ENCODE data around the gene KRT79.
"Not testable (repeated sequence)": the region's sequence is repeated elsewhere in the genome, so short reads cannot be mapped to it uniquely, and the experiment has no call there.

KRT79 gene

GRCh38 chr12:52796839-52797528, 37.1 kb downstream of the KRT79 start:
- Histone ChIP-seq H3K27ac (ENCODE audit: low read length) (no peak overlapping the region), H3K9me3 (ENCODE audit: control insufficient read depth, low read depth, low read length) (no peaks in the 10 kb centered on the region), H3K4me3 (ENCODE audit: low read length) (no peak overlapping the region), H3K36me3 (ENCODE audit: control insufficient read depth, low read depth, low read length) (no peaks in the 10 kb centered on the region), H3K9ac (ENCODE audit: low read length) (no peak overlapping the region), H3K4me1 (ENCODE audit: control insufficient read depth, low read depth, low read length) (peaks cover 5% of the 10 kb centered on the region), H3K27me3 (ENCODE audit: control insufficient read depth, insufficient read depth, low read length) (no peaks in the 10 kb centered on the region)

DNA sequence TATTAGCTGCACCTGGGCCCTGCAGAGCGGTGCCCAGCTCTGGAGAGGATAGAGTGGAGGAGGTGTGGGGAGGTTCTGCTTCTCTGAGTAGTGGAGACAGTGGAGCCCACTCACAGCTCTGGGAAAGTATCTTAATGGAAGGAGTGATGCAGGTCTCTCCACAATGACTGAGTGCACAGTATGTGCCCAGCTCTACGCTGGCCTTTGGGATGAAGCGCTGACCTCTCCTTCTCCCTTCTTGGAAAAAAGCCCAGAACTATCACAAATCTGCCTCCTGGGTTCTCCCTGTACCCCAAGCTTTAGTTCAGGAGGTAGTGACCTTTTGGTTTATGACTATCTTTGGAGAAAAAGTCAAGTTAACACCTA, 37.7 kb downstream of the KRT79 start:
- Histone ChIP-seq H3K27ac (ENCODE audit: low read length) (no peak overlapping the region), H3K9me3 (ENCODE audit: control insufficient read depth, low read depth, low read length) (no peaks in the 10 kb centered on the region), H3K9ac (ENCODE audit: low read length) (no peak overlapping the region), H3K36me3 (ENCODE audit: control insufficient read depth, low read depth, low read length) (no peaks in the 10 kb centered on the region), H3K27me3 (ENCODE audit: control insufficient read depth, insufficient read depth, low read length) (no peaks in the 10 kb centered on the region), H3K4me3 (ENCODE audit: low read length) (no peak overlapping the region), H3K4me1 (ENCODE audit: control insufficient read depth, low read depth, low read length) (peaks cover 5% of the 10 kb centered on the region)

- no peaks in the 10 kb centered on the region for H3K27me3 ChIP-seq (ENCODE audit: control insufficient read depth, insufficient read depth, low read length)
- H3K9me3 ChIP-seq (ENCODE audit: control insufficient read depth, low read depth, low read length): no peaks in the 10 kb centered on the region
- H3K4me3 ChIP-seq (ENCODE audit: low read length): no peak within 1 kb of the TSS
- no peak within 1 kb of the TSS for H3K9ac ChIP-seq (ENCODE audit: low read length)
- no peak within 1 kb of the TSS for H3K27ac ChIP-seq (ENCODE audit: low read length)
- no peaks in the 10 kb centered on the region for H3K36me3 ChIP-seq (ENCODE audit: control insufficient read depth, low read depth, low read length)
- peaks cover 5% of the 10 kb centered on the region for H3K4me1 ChIP-seq (ENCODE audit: control insufficient read depth, low read depth, low read length)
Measured at GRCh38 chr12:52795694-52796428, 38.2 kb downstream of the KRT79 start, which contains the start of gene KRT3. KRT3 (minus strand) TSS chr12:52796117; CDS start chr12:52796042, 75 bp downstream.

DNA sequence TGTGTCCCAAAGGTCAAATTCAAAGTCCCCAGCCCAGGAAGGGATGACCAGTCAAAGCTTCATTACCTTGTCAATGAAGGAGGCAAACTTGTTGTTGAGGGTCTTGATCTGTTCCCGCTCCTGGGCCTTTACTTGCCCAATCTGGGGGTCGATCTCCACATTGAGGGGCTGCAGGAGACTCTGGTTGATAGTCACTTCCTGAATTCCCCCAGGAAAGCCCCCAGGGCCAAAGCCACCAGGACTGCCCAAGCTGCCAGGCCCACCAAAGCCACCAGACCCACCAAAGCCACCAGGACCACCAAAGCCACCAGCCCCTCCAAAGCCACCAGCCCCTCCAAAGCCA, 38.8 kb downstream of the KRT79 start:
- not testable (repeated sequence) for H3K36me3 ChIP-seq (ENCODE audit: control insufficient read depth, low read depth, low read length); H3K27me3 ChIP-seq (ENCODE audit: control insufficient read depth, insufficient read depth, low read length); H3K4me3 ChIP-seq (ENCODE audit: low read length); H3K9me3 ChIP-seq (ENCODE audit: control insufficient read depth, low read depth, low read length); H3K9ac ChIP-seq (ENCODE audit: low read length); H3K27ac ChIP-seq (ENCODE audit: low read length); H3K4me1 ChIP-seq (ENCODE audit: control insufficient read depth, low read depth, low read length)

GRCh38 chr12:52794479-52795331, 39.4 kb downstream of the KRT79 start:
- no peak overlapping the region for H3K27ac ChIP-seq (ENCODE audit: low read length)

DNA sequence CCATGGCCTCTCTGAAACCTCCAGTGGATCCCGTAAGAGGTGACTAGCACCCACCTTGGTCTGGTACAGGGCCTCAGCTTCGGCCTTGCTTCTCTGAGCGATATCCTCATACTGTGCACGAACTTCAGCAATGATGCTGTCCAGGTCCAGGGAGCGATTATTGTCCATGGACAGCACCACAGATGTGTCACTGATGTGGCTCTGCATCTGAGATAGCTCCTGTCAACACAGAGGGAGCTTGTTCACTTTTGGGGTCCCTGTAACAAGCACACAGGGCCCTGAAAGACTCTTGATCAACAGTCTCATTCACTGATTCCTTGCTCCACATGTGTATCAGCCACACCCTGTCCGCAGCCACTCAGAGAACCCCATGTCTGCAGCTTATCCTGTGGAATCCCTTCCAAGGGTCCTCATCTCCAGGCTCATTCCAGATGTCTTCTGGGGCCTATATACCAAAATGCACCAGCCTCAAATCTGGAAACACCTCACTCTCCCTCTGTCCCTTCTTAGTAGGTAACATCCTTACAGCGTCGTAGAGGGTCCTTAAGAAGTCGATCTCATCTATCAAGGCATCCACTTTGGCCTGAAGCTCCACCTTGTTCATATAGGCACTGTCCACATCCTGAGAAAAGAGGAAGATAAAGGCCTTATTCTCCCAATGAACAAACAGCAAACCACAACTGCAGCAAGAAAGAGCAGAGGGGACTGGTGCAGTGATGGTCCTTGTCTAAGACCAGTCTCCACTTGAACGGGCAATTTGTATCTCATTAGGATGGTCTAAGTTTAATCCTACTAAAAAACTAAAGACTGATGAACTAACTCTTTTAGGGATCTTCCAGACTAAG, 41.7 kb downstream of the KRT79 start:
- H3K9me3 ChIP-seq (ENCODE audit: control insufficient read depth, low read depth, low read length): no peaks in the 10 kb centered on the region
- H3K27ac ChIP-seq (ENCODE audit: low read length): no peak overlapping the region
- H3K27me3 ChIP-seq (ENCODE audit: control insufficient read depth, insufficient read depth, low read length): no peaks in the 10 kb centered on the region
- no peak overlapping the region for H3K9ac ChIP-seq (ENCODE audit: low read length)
- no peaks in the 10 kb centered on the region for H3K4me1 ChIP-seq (ENCODE audit: control insufficient read depth, low read depth, low read length)
- no peak overlapping the region for H3K4me3 ChIP-seq (ENCODE audit: low read length)
- H3K36me3 ChIP-seq (ENCODE audit: control insufficient read depth, low read depth, low read length): no peaks in the 10 kb centered on the region

More at GRCh38 chr12:52794479-52795331, 39.4 kb downstream of the KRT79 start:
- Histone ChIP-seq H3K36me3 (ENCODE audit: control insufficient read depth, low read depth, low read length) (no peaks in the 10 kb centered on the region), H3K4me1 (ENCODE audit: control insufficient read depth, low read depth, low read length) (no peaks in the 10 kb centered on the region), H3K27me3 (ENCODE audit: control insufficient read depth, insufficient read depth, low read length) (no peaks in the 10 kb centered on the region), H3K4me3 (ENCODE audit: low read length) (no peak overlapping the region), H3K9me3 (ENCODE audit: control insufficient read depth, low read depth, low read length) (no peaks in the 10 kb centered on the region), H3K9ac (ENCODE audit: low read length) (no peak overlapping the region)

DNA sequence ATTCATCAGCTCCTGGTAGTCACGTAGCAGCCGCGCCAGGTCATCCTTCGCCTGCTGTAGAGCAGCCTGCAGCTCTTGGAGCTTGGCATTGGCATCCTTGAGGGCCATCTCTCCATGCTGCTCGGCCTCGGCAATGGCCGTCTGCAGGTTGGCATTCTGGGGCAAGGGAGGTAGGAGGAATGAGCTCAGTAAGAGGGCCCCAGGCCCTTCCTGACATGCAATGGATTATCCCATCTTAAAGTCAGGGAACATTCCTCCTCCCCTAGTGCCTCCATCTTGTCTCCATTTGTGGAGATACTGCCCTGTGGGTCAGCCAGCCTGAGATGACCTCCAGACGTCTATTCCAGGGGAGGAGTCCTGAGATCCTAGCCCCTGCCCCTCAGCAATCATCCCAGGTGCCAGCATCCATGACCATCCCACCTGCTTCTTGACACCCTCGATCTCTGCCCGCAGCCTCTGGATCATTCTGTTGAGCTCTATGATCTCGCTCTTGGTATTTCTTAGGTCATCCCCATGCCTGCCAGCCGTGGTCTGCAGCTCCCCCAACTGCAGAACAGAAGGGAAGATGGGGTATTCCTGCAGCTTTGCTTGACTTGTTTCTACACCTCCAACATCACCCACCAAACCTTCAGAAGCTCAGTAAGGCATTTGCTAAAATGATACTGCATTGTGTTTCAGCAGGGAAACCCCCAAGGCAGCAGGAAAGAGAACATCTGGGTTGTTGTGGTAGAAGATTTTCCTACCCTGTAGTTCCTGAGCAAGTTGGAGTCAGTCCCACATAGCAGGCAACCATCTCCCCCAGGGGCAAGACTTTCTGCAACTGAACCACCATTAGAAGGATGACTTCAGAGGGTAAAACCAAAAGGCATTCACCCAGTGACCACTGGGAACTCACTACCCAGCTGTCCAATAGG, 42.6 kb downstream of the KRT79 start:
- no peaks in the 10 kb centered on the region for H3K4me1 ChIP-seq (ENCODE audit: control insufficient read depth, low read depth, low read length)
- no peak overlapping the region for H3K9ac ChIP-seq (ENCODE audit: low read length)
- H3K36me3 ChIP-seq (ENCODE audit: control insufficient read depth, low read depth, low read length): no peaks in the 10 kb centered on the region
- no peak overlapping the region for H3K4me3 ChIP-seq (ENCODE audit: low read length)
- H3K27ac ChIP-seq (ENCODE audit: low read length): no peak overlapping the region
- H3K27me3 ChIP-seq (ENCODE audit: control insufficient read depth, insufficient read depth, low read length): no peaks in the 10 kb centered on the region
- no peaks in the 10 kb centered on the region for H3K9me3 ChIP-seq (ENCODE audit: control insufficient read depth, low read depth, low read length)

DNA sequence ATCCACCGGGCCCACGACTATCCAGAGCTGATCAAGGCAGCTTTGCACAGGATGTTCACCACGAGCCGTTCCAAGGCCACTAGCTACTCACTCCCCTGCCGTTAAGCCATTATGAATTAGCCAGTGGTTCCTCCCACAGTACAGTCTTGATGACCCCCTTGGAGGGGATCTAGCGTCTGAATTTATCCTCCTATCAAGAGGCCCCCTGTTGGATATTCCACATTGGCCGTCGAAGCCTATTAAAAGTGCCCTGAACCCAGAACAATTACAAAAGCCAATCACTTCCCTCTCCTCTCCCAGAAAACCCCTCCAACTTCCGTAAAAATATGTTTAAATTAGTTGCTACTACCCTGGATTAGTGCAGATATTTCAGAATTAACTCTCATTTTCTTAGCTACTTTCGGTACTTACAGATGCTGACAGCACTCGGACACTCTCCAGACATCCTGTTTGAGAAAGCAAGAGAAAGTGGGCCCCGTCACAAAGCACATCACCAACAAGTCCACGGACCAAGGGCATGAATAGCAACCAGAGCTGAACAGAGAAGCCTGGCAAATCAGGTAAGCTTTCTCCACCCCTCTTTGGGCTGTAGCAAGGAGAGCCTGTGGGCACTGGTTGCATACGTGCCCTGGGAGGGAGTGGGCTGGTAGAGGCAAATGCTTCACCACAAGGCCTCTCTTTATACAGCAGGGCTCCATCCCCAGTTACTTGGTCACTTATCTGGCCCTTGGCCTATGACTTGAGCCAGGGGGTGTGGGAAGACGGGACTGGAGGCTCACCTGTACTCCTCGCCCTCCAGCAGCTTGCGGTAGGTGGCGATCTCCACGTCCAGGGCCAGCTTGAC, 43.5 kb downstream of the KRT79 start:
- H3K27me3 ChIP-seq (ENCODE audit: control insufficient read depth, insufficient read depth, low read length): no peaks in the 10 kb centered on the region
- H3K9ac ChIP-seq (ENCODE audit: low read length): no peak overlapping the region
- no peak overlapping the region for H3K27ac ChIP-seq (ENCODE audit: low read length)
- H3K36me3 ChIP-seq (ENCODE audit: control insufficient read depth, low read depth, low read length): no peaks in the 10 kb centered on the region
- H3K4me3 ChIP-seq (ENCODE audit: low read length): no peak overlapping the region
- no peaks in the 10 kb centered on the region for H3K4me1 ChIP-seq (ENCODE audit: control insufficient read depth, low read depth, low read length)
- no peaks in the 10 kb centered on the region for H3K9me3 ChIP-seq (ENCODE audit: control insufficient read depth, low read depth, low read length)

DNA sequence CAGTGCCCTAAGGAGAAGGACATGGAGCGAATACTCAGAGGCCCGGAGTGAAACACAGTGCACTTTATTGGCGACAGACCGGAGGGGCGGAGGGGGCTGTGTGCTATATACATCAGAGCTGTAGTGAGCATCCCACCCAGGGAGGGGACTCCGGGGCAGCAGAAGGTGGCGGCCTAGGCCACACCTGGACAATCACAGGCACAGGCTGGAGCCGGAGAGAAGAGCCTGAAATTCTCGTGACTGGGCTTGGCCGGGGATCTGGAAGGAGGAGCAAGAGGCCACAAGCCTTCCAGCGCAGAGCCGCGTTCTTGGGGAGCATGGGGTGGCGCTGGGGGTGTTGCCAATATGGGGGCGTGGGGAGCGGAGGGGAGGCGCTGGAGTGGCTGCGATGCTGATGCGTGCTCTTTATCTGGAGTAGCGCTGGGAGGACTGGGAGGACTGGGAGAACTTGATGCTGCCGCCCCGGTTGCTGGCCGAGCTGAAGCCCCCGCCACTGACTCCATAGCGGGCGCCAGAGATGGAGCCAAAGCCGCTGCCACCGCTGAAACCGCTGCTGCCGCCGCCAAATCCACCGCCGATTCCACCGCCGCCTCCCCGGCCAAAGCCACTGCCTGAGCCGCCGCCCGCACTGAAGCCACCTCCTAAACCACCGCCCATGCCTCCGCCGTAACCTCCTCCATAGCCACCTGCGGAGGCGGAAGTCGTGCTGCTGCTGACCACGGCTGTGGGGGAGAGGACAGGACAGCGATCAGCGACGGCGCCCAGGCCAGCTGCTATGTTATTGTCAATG, 44.3 kb downstream of the KRT79 start:
- Histone ChIP-seq H3K27me3 (ENCODE audit: control insufficient read depth, insufficient read depth, low read length) (no peaks in the 10 kb centered on the region), H3K4me3 (ENCODE audit: low read length) (no peak overlapping the region), H3K36me3 (ENCODE audit: control insufficient read depth, low read depth, low read length) (no peaks in the 10 kb centered on the region), H3K9ac (ENCODE audit: low read length) (no peak overlapping the region), H3K9me3 (ENCODE audit: control insufficient read depth, low read depth, low read length) (no peaks in the 10 kb centered on the region), H3K27ac (ENCODE audit: low read length) (no peak overlapping the region), H3K4me1 (ENCODE audit: control insufficient read depth, low read depth, low read length) (no peaks in the 10 kb centered on the region)

Data from iPS-18a (cell line).